SK-N-SH (cell line): Measurements from ENCODE around the gene PTK7. TPM values are rescaled to one million over a fixed set of nuclear protein-coding genes. Genes with fewer than 3 reads are reported as not detected.

Experiments
- CTCF ChIA-PET: fragments of 300-600, 350-600 bp; formaldehyde crosslinking; extraction: SDS; loops from one replicate; lab custom pipeline; 2021; lab: Yijun Ruan, JAX
- POLR2A ChIA-PET: fragments of 350-600 bp; sonication (Branson Sonifier 250); formaldehyde crosslinking; extraction: SDS; loops from one replicate; lab custom pipeline; 2020; ENCODE audit warnings: antibody characterized with exemption, inconsistent platforms; lab: Yijun Ruan, JAX
- DNase-seq: peaks from one replicate; pipeline ENCODE4 v3.0.0; 2012
- H2AFZ ChIP-seq: fragments of 200-600 bp; sonication (generic); 2 replicates; pipeline ENCODE4 v1.8.1; 2016; ENCODE audit warnings: antibody characterized with exemption, mild to moderate bottlenecking, low read depth
- H3F3A ChIP-seq: fragments of 200-600 bp; sonication (generic); replicated peaks from 2 replicates; pipeline ENCODE3; 2016; ENCODE audit warnings: antibody characterized with exemption, mild to moderate bottlenecking; ENCODE audit not compliant: insufficient read depth
- H3K27ac ChIP-seq, 2 experiments: fragments of 200-500 bp in 1 of 2; fragments of 200-600 bp in 1 of 2; sonication (Bioruptor generic) in 1 of 2; sonication (generic), shearing (Covaris generic) in 1 of 2; 2 replicates each; pipeline versions ENCODE4 v1.5.1 to v1.6.1; 2014 to 2016; ENCODE audit warnings: low read depth in 2 of 2, inconsistent platforms in 1 of 2, low read length in 1 of 2, mild to moderate bottlenecking in 1 of 2, mixed read lengths in 1 of 2
- H3K27me3 ChIP-seq: fragments of 200-600 bp; sonication (generic), shearing (Covaris generic); 2 replicates; pipeline ENCODE4 v1.6.1; 2016; ENCODE audit warnings: mixed run types; ENCODE audit not compliant: insufficient read depth
- H3K36me3 ChIP-seq, 2 experiments: fragments of 200-500 bp in 1 of 2; fragments of 200-600 bp in 1 of 2; sonication (Bioruptor generic) in 1 of 2; sonication (generic) in 1 of 2; replicated peaks in 1 of 2; 2 replicates each; pipeline versions ENCODE3 to v1.5.1; 2014 to 2016; ENCODE audit warnings: low read length in 1 of 2, mild to moderate bottlenecking in 1 of 2; ENCODE audit not compliant: insufficient read depth in 2 of 2, control insufficient read depth in 1 of 2
- H3K4me1 ChIP-seq, 2 experiments: fragments of 200-500 bp in 1 of 2; fragments of 200-600 bp in 1 of 2; sonication (Bioruptor generic) in 1 of 2; sonication (generic), shearing (Covaris generic) in 1 of 2; 2 replicates each; pipeline versions ENCODE4 v1.5.1 to v1.6.1; 2014 to 2016; ENCODE audit warnings: low read depth in 1 of 2, low read length in 1 of 2, mixed run types in 1 of 2; ENCODE audit not compliant: insufficient read depth in 2 of 2, control insufficient read depth in 1 of 2
- H3K4me2 ChIP-seq: fragments of 200-600 bp; sonication (generic), shearing (Covaris generic); 2 replicates; pipeline ENCODE4 v1.6.1; 2017; ENCODE audit warnings: mixed run types
- H3K4me3 ChIP-seq, 2 experiments: fragments of 200-500 bp in 1 of 2; fragments of 200-600 bp in 1 of 2; sonication (Bioruptor generic) in 1 of 2; sonication (generic), shearing (Covaris generic) in 1 of 2; 2 replicates each; pipeline versions ENCODE4 v1.5.1 to v1.8.1; 2014 to 2016; ENCODE audit warnings: low read depth in 2 of 2, inconsistent platforms in 1 of 2, low read length in 1 of 2, mild to moderate bottlenecking in 1 of 2, mixed read lengths in 1 of 2, moderate library complexity in 1 of 2
- H3K79me2 ChIP-seq: fragments of 200-600 bp; sonication (generic); 2 replicates; pipeline ENCODE4 v1.8.1; 2017; ENCODE audit warnings: mild to moderate bottlenecking; ENCODE audit not compliant: insufficient read depth
- H3K9ac ChIP-seq: fragments of 200-600 bp; sonication (generic); 2 replicates; pipeline ENCODE4 v1.6.1; 2017; ENCODE audit warnings: mixed run types
- H3K9me2 ChIP-seq: fragments of 200-600 bp; sonication (generic); 2 replicates; pipeline ENCODE4 v1.6.1; 2017; ENCODE audit warnings: mixed run types
- H3K9me3 ChIP-seq: fragments of 200-600 bp; sonication (generic); 2 replicates; pipeline ENCODE4 v1.6.1; 2017; ENCODE audit warnings: mixed run types, mild to moderate bottlenecking, moderate library complexity
- H4K20me1 ChIP-seq: fragments of 200-600 bp; sonication (generic); 2 replicates; pipeline ENCODE4 v1.6.1; 2017; ENCODE audit warnings: mild to moderate bottlenecking, mixed run types; ENCODE audit not compliant: insufficient read depth
- FOXJ3 ChIP-seq: sonication (generic); formaldehyde crosslinking; IDR thresholded peaks from 2 replicates; pipeline ENCODE4 v1.5.1; 2020; ENCODE audit warnings: mild to moderate bottlenecking, missing genetic modification reagents
- GABPA ChIP-seq: IDR thresholded peaks from 2 replicates; pipeline ENCODE4 v1.4.0; 2012; ENCODE audit warnings: low read depth, mild to moderate bottlenecking
- IRF3 ChIP-seq: fragments of 150-350 bp; IDR thresholded peaks from 2 replicates; pipeline ENCODE4 v1.6.1; 2016; ENCODE audit warnings: mild to moderate bottlenecking, low read depth, low read length
- JUND ChIP-seq: IDR thresholded peaks from 2 replicates; pipeline ENCODE4 v1.4.0; 2012
- NFIC ChIP-seq: IDR thresholded peaks from 2 replicates; pipeline ENCODE4 v1.4.0; 2012; ENCODE audit warnings: borderline replicate concordance
- PBX3 ChIP-seq: IDR thresholded peaks from 2 replicates; pipeline ENCODE4; 2012
- RAD21 ChIP-seq: IDR thresholded peaks from 2 replicates; pipeline ENCODE4 v1.6.1; 2012; ENCODE audit warnings: mild to moderate bottlenecking, low read length
- RCOR1 ChIP-seq: fragments of 150-350 bp; IDR thresholded peaks from 2 replicates; pipeline ENCODE4 v1.6.1; 2017; ENCODE audit warnings: antibody characterized with exemption, low read length
- REST ChIP-seq: IDR thresholded peaks from 2 replicates; pipeline ENCODE4 v1.6.1; 2012; ENCODE audit warnings: mild to moderate bottlenecking, low read depth, low read length, moderate library complexity
- RXRA ChIP-seq: IDR thresholded peaks from 2 replicates; pipeline ENCODE4 v1.4.0; 2012; ENCODE audit warnings: low read depth, mild to moderate bottlenecking, borderline replicate concordance
- SIN3A ChIP-seq: IDR thresholded peaks from 2 replicates; pipeline ENCODE4 v1.6.1; 2012; ENCODE audit warnings: low read depth, mild to moderate bottlenecking, low read length, moderate library complexity, borderline replicate concordance
- YY1 ChIP-seq: IDR thresholded peaks from 2 replicates; pipeline ENCODE4 v1.4.0; 2012; ENCODE audit warnings: low read depth, mild to moderate bottlenecking
- WGBS: methylation state at CpG from one replicate; pipeline ENCODE4 v1.1.6; 2017; ENCODE audit warnings: low lambda C conversion rate; 5-methylcytosine and 5-hydroxymethylcytosine counted together
- polyA plus RNA-seq, 3 experiments: library from polyadenylated mRNA; depleted of rRNA; stranded (reverse); fragments of >200 nt; gene quantifications; 2 replicates each; pipeline ENCODE4 v1.2.3, GENCODE V29; 2012
- TF ChIP-seq, protein P1 (sequence below): fragments of 200-600 bp; sonication (generic); IDR thresholded peaks from 2 replicates; pipeline ENCODE4 v1.6.1; 2017; ENCODE audit warnings: antibody characterized with exemption, mild to moderate bottlenecking, moderate library complexity
- TF ChIP-seq, protein P2 (sequence below): IDR thresholded peaks from 2 replicates; pipeline ENCODE4 v1.4.0; 2012; ENCODE audit warnings: low read depth, borderline replicate concordance
- TF ChIP-seq, protein P3 (sequence below): IDR thresholded peaks from 2 replicates; pipeline ENCODE4 v1.4.0; 2012; ENCODE audit warnings: low read depth

The PTK7 gene
- polyA plus RNA-seq, 1 of the 3 experiments (the other 2 are of a cell fraction): 105 TPM

- Histone ChIP-seq H3K27ac (no peak overlapping the region), H4K20me1 (no peaks in the 10 kb centered on the region), H2AFZ (no peak overlapping the region), H3K9me3 (no peaks in the 10 kb centered on the region), H3K27me3 (no peaks in the 10 kb centered on the region), H3K9ac (no peak overlapping the region), H3K36me3 (peaks cover 19 to 75% of the 10 kb centered on the region in 2 experiments), H3K4me3 (no peak overlapping the region), H3F3A (no peaks in the 10 kb centered on the region), H3K4me1 (no peaks in the 10 kb centered on the region), H3K9me2 (no peaks in the 10 kb centered on the region), H3K4me2 (no peak overlapping the region), H3K79me2 (no peaks in the 10 kb centered on the region)
- DNase-seq: no peak
- TF ChIP-seq GABPA: no peak
- no peak for TF ChIP-seq RAD21
- TF ChIP-seq YY1: no peak
- TF ChIP-seq FOXJ3 (CRISPR knock-in tag): no peak
- TF ChIP-seq REST: no peak
- no peak for TF ChIP-seq SIN3A
- TF ChIP-seq RCOR1: no peak
- TF ChIP-seq, protein P1, sequence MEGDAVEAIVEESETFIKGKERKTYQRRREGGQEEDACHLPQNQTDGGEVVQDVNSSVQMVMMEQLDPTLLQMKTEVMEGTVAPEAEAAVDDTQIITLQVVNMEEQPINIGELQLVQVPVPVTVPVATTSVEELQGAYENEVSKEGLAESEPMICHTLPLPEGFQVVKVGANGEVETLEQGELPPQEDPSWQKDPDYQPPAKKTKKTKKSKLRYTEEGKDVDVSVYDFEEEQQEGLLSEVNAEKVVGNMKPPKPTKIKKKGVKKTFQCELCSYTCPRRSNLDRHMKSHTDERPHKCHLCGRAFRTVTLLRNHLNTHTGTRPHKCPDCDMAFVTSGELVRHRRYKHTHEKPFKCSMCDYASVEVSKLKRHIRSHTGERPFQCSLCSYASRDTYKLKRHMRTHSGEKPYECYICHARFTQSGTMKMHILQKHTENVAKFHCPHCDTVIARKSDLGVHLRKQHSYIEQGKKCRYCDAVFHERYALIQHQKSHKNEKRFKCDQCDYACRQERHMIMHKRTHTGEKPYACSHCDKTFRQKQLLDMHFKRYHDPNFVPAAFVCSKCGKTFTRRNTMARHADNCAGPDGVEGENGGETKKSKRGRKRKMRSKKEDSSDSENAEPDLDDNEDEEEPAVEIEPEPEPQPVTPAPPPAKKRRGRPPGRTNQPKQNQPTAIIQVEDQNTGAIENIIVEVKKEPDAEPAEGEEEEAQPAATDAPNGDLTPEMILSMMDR: no peak
- 97% methylated on average over 9 of the region's 9 CpGs for WGBS
- ChIA-PET POLR2A (no interaction called here), CTCF (no interaction called here)
Measured at GRCh38 chr6:43043310-43043709, 32.8 kb upstream of the PTK7 start.

GRCh38 chr6:43045371-43045930 lies 30.7 kb upstream of the PTK7 start:
- POLR2A ChIA-PET: no interaction called here
- WGBS: 93% methylated on average over 5 of the region's 11 CpGs
- TF ChIP-seq, protein P2, sequence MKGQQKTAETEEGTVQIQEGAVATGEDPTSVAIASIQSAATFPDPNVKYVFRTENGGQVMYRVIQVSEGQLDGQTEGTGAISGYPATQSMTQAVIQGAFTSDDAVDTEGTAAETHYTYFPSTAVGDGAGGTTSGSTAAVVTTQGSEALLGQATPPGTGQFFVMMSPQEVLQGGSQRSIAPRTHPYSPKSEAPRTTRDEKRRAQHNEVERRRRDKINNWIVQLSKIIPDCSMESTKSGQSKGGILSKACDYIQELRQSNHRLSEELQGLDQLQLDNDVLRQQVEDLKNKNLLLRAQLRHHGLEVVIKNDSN: no peak
- TF ChIP-seq JUND (no peak), RXRA (no peak), YY1 (no peak), IRF3 (no peak), NFIC (no peak), PBX3 (no peak)
- TF ChIP-seq, protein P3, sequence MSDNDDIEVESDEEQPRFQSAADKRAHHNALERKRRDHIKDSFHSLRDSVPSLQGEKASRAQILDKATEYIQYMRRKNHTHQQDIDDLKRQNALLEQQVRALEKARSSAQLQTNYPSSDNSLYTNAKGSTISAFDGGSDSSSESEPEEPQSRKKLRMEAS: no peak

More at GRCh38 chr6:43045371-43045930, 30.7 kb upstream of the PTK7 start:
- Histone ChIP-seq H2AFZ (no peak overlapping the region), H3K4me2 (no peak overlapping the region), H3K4me1 (no peaks in the 10 kb centered on the region), H3K9me3 (no peaks in the 10 kb centered on the region), H4K20me1 (no peaks in the 10 kb centered on the region), H3K9me2 (no peaks in the 10 kb centered on the region), H3K27me3 (no peaks in the 10 kb centered on the region), H3K4me3 (no peak overlapping the region), H3K27ac (no peak overlapping the region), H3K9ac (no peak overlapping the region), H3K79me2 (no peaks in the 10 kb centered on the region; the same call in 1 of the 2 replicates), H3K36me3 (peaks cover 18 to 74% of the 10 kb centered on the region in 2 experiments), H3F3A (no peaks in the 10 kb centered on the region)
- CTCF ChIA-PET: interaction anchor here (0.5 to 1.2 kb wide), 4 partner anchors 9 to 97 kb away, joined by 3 read pairs; partner anchors contain the start of gene CUL7
- DNase-seq: no peak
